ENCODE data around the gene HCN1.

The HCN1 gene

GRCh38 chr5:45696206-45696836 is at the start of gene HCN1:
HCN1 (minus strand) TSS chr5:45696380.
- no peak for DNase-seq (ENCODE audit: low read depth)

GRCh38 chr5:45741110-45741509 is 44.9 kb upstream of the HCN1 start:
- DNase-seq (ENCODE audit: low read depth): no peak

- no peak for DNase-seq (ENCODE audit: low read depth)
These were observed 41.0 kb upstream of the HCN1 start for GRCh38 chr5:45737153-45737552.

- no peak for DNase-seq (ENCODE audit: low read depth)
These were observed 29.4 kb upstream of the HCN1 start for GRCh38 chr5:45725537-45725936.

DNA sequence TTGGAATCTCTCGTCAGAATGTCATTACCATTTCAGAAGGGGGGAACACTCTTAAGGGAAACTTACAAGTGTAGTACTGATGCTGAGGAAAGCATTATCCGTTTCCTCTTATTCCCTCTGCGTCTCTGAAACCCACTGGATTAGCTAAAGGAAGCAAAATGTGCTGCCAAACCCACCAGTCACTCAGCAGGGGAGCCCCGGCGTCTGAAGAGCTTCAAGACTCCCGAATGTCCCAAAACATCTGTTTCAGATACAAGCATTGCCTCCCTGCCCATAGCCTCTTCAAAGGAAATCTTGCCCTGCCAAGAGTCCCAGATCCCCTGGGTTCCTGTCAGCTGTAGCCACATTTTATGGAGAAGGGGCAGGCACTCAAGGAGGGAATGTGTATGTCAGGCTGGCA is 1.0 kb upstream of the HCN1 start:
- no peak for DNase-seq (ENCODE audit: low read depth)

- no peak for DNase-seq (ENCODE audit: low read depth)
These were observed 400 bp downstream of the HCN1 start for GRCh38 chr5:45695804-45696156.

DNA sequence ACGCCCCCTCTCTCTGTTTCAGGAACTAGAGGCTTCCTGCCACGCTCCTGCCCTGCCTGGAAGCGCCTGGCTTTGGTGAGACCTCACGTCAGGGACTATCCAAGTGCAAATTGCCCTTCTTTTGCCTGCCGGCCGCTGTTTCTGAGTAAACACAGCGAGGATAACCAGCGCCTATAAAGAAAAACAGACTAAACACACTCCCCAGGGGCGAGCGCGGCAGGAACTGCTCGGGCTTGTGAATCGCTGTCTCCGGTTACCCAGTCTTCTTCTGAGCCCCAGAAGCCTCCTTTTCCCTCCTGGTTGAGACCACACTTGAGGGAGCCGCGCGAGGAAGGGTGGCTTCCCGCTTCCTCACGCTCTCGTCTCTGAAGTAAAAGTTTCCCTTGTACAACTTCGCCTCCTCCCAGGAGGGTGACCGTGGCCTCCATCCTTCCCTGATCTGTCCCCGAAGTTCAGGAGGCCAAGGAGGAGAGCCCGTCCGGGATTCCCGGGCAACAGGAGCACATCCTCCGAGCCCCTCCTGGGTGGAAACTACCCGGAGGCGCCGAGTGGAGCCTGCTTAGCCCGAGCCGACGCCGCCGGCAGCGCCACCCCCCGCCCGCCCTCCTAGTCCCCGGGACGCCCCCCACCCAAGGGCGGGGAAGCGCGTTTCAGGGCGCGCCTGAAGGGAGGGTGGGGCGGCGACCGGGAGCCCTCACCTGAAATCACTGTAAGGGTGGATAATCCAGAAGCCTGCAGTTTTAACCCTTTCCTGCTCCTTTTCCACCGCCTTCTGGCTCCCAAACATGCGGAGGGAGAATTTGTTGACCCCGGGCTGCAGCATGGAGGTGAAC is 993 bp downstream of the HCN1 start:
- DNase-seq (ENCODE audit: low read depth): no peak

DNA sequence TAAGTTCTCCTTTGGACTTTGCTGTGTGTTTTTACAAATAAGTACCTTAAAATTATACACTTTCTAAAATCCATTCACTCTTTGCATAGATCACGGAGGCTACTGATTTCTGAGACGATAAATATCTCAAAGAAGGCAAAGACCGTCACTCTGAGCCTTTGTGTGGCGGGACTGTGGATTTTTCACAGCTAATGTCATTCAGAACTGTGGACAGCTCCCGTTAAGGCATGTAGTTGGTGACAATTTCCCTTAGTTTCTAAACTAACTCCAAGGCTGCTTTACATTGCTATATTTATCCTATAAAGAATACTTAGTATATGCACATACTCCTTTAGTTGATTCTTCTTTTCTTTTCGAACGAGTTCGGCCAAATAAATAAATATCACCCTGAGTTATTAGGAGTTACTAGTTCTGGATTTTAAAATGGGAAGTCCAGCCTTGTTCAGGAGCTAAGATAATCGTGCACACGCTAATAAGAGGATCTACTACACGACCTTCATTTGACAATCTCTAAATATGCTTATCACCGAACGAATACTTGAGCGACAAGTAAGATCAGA is 1.8 kb downstream of the HCN1 start:
- no peak for DNase-seq (ENCODE audit: low read depth)

- DNase-seq (ENCODE audit: low read depth): no peak
These were observed 3.7 kb downstream of the HCN1 start for GRCh38 chr5:45692481-45692880.

DNA sequence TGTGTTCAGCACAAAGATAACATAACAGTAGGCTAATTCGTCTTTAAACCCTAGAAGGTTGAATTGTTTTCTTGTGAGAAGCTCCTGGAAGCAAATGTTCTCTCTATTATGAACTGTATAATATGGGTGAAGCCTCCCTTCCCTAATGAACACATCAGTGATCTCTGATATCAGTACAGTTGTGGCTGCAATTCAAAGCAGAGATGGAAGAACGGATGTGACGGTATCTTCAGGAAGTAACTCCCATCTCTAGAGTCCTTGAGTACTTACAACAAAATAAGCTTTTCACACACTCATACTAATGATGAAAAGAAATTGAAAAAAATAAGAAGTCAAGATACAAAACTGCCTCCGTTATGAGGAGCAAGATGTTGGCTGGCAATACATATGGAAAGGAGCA is 4.5 kb downstream of the HCN1 start:
- DNase-seq (ENCODE audit: low read depth): no peak

GRCh38 chr5:45687701-45688100 is 8.5 kb downstream of the HCN1 start:
- DNase-seq (ENCODE audit: low read depth): no peak

GRCh38 chr5:45686620-45687019 is 9.6 kb downstream of the HCN1 start:
- no peak for DNase-seq (ENCODE audit: low read depth)

GRCh38 chr5:45684118-45684517 is 12.1 kb downstream of the HCN1 start:
- no peak for DNase-seq (ENCODE audit: low read depth)

GRCh38 chr5:45680950-45681349 is 15.2 kb downstream of the HCN1 start:
- DNase-seq (ENCODE audit: low read depth): no peak

GRCh38 chr5:45677524-45677923 is 18.7 kb downstream of the HCN1 start:
- DNase-seq (ENCODE audit: low read depth): no peak

DNA sequence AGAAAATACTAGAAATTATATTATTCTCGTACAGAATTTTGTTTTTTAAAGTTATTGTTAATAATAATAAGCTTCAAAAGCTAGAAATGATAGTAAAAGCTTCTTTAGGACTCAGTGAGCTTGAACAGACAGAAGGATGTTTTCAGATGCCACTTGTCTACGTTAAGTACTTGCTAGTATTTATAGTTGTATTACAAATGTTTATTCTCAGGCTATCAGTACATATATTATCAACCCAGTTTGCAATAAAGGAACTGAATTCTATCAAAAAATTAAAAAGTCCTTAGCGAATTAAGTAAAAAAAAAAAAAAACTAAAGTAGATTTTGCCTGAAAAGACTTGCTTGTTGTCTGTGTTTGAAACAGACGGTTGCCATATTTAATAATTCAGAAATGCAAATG is 23.9 kb downstream of the HCN1 start:
- DNase-seq (ENCODE audit: low read depth): no peak

GRCh38 chr5:45648744-45649143 is 47.4 kb downstream of the HCN1 start:
- no peak for DNase-seq (ENCODE audit: low read depth)

- no peak for DNase-seq (ENCODE audit: low read depth)
These were observed 53.1 kb downstream of the HCN1 start for GRCh38 chr5:45643056-45643455.

DNA sequence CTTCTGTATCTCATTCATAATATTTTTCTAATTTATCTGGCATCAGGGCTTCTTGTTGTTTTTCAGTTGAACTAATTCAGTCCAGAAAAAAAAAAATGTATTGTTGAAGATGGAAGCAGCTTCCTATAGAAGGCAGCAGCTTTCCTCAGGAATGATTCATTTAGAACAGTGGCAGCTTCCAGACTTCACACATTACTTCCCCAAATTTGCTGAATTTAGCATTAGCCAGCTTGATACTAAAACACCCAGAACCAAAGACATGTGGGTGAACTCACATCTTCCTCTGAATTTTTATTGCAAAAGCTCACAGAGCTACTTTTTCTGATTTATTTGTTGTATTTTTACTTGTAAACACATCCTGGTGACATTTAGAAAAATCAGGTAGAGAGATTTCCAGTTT is 53.8 kb downstream of the HCN1 start:
- DNase-seq (ENCODE audit: low read depth): no peak

DNA sequence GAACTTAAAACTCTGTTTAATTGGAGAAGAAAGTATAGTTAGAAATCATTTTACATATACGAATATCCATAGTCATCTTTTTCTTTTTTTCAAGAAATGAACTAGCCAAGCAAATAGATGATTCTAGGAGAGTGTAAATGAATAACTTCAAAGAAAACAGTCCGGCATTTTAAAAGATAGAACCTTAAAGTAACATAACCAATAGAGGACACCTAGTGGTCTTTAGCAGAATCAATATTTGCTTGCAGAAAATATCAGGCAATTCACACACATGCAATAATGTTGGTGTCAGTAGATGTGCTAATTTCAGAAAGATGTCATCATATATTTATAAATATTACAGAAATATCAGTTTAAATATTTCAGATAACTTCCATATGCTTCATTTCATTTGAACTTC is 57.1 kb downstream of the HCN1 start:
- no peak for DNase-seq (ENCODE audit: low read depth)

GRCh38 chr5:45627076-45627656 is 69.0 kb downstream of the HCN1 start:
- no peak for DNase-seq (ENCODE audit: low read depth)

DNA sequence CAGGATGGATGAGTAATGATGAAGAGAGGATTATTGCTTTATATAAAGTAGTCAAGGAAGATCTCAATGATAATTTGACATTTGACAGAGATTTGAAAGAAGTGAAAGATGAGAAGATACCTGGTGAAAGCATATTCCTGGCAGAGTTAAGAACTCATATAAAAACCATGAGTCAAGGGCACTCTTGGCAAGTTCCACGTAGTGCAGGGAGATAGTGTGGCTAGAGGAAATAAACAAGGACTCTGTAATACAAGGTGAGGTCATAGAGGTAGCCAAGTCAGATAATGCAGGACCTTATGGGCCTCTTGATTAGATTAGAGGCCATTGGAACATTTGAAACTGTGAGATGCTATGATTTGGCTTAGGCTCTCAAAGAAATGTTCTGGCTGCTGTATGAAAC is 72.3 kb downstream of the HCN1 start:
- no peak for DNase-seq (ENCODE audit: low read depth)

DNA sequence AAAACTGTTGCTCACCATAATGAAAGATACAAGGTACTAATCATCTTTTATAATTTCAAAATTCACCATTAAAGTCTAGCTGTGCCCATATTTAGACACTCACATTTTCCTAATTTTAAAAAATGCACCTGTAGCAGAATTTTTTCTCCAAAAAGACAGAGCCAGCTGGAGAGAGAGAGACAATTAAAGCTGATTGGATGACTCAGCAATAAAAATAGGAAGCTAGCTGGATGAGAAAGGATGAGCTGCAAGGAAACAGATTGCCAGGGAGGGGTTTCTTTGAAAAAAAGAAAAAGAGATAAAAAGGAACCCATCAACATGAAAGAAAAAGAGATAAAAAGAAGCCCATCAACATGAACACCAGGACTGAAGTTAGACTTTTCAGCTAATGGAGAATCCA is 73.8 kb downstream of the HCN1 start:
- DNase-seq (ENCODE audit: low read depth): no peak
